Measurements from ENCODE around the gene RASA2. TPM values are rescaled to one million over a fixed set of nuclear protein-coding genes. Genes with fewer than 3 reads are reported as not detected.

The RASA2 gene
- total RNA-seq, 4 donors from 2014 or later = 23.2 to 34.1 (median 27.1) TPM

GRCh38 chr3:141476033-141476432, 10.8 kb upstream of the RASA2 start:
- no peak for TF ChIP-seq CTCF (IDR thresholded peaks at IDR 0.05; ENCODE audit: low read depth)

- TF ChIP-seq CTCF (IDR thresholded peaks at IDR 0.05; ENCODE audit: low read depth) = no peak
These were observed 9.6 kb upstream of the RASA2 start for GRCh38 chr3:141477224-141477623.

DNA sequence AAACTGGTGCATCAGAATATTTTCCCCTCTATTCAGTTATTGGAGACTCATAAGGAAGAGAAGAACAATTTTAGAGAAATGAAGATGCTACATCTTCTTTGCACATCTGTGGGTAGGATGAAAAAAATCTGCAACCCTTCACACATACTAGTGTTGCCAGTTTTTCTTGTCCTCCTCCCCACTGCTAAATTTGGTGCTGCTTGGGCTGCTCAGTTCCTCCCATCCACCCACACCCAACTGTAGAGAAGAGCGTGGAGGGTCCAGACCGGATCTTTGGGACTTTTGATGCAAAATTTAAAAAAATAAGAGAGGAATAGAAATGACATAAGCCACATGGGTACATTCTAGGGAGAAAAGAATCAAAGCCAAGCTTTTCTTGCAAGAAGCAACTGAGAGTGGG, 8.7 kb upstream of the RASA2 start:
- TF ChIP-seq CTCF (IDR thresholded peaks at IDR 0.05; ENCODE audit: low read depth) = no peak

- TF ChIP-seq CTCF (IDR thresholded peaks at IDR 0.05; ENCODE audit: low read depth) = no peak
These were observed 4.4 kb upstream of the RASA2 start for GRCh38 chr3:141482245-141482922.

- TF ChIP-seq CTCF (IDR thresholded peaks at IDR 0.05; ENCODE audit: low read depth) = no peak
These were observed 2.0 kb upstream of the RASA2 start for GRCh38 chr3:141484701-141485287.

DNA sequence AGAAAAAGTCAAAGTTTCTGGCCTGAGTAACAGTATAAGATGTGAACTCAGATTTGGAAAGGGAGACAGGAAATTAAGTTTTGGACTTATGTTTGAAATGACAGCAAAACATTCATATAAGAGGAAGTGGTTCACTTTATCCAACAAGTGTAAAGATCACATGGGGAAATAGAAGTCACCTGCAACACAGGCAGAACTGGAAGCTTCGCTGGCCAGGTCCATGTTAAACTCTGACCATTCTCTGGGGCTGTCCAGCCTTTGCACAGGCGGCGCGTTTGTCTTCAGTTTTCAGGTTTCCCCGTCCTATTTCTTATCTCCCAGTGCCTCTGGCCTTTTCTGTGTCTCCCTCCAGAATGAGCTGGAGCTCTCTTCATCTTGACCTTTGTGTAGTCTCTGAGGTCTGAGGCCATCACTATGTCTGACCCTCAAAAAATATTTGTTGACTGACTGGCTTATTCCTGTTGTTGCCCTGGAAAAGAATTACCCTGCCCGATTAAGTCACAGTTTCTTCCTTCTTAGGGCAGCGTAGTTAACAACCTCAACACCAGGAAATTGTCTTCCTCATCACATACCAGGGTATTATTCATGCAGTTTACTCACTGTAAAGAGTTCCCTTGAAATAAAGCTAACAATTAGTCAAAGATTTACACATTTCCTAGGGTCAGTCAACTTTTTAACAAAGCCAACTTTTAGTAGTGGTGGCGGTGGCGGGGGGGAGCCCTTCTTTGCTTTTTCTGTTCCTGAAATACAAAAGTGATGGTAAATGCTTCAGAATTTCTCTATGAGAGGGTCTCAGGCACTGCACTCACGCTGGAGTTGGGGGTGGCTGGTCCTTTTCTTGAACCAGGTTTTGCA, 959 bp upstream of the RASA2 start:
- TF ChIP-seq CTCF (IDR thresholded peaks at IDR 0.05; ENCODE audit: low read depth) = no peak

GRCh38 chr3:141486496-141486745, 406 bp upstream of the RASA2 start:
- TF ChIP-seq CTCF (IDR thresholded peaks at IDR 0.05; ENCODE audit: low read depth) = no peak

Measured in subcutaneous adipose tissue (tissue), 4 donors.